NOMO-1 treated with DMSO at 0.1 percent for 48 hours (cell line): ENCODE data around the gene SEC22A.

ENCODE experiments used
- DNase-seq: peaks from one replicate; lab custom pipeline; 2025; ENCODE audit not compliant: unreplicated experiment; lab: John Stamatoyannopoulos, UW

The SEC22A gene

DNA sequence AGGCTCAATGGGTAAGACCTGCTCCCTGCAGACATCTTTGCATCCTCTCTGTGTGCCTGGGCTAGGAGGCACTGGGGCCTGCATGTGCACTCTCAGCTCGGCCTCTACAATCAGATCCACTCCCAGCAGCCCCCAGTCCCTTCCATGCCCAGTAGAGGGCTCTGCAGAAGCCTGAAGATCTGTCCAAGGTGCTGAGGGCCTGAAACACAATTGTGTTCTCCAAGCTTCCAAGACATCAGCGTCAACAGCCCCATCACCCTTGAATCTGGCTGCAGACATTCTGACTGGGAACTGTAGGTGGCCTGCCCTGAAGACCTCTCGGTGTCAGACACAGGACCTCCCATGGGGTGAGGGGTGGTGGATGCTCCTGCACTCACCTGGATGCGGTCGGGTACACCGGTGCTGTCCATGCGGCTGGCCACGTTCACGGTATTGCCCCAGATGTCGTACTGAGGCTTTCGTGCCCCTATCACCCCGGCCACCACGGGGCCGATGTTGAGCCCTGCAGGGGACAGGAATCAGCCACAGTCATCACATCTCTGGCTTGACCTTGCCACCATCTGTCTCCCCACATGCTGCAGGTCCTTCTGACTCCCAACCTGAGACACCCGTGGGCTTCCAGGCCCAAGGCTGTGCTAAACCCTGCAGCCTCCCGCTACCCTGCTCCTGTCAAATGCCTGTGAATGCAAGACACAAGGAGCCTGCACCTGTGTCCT, 84.7 kb downstream of the SEC22A start:
- DNase-seq, result peak; percentile 55

DNA sequence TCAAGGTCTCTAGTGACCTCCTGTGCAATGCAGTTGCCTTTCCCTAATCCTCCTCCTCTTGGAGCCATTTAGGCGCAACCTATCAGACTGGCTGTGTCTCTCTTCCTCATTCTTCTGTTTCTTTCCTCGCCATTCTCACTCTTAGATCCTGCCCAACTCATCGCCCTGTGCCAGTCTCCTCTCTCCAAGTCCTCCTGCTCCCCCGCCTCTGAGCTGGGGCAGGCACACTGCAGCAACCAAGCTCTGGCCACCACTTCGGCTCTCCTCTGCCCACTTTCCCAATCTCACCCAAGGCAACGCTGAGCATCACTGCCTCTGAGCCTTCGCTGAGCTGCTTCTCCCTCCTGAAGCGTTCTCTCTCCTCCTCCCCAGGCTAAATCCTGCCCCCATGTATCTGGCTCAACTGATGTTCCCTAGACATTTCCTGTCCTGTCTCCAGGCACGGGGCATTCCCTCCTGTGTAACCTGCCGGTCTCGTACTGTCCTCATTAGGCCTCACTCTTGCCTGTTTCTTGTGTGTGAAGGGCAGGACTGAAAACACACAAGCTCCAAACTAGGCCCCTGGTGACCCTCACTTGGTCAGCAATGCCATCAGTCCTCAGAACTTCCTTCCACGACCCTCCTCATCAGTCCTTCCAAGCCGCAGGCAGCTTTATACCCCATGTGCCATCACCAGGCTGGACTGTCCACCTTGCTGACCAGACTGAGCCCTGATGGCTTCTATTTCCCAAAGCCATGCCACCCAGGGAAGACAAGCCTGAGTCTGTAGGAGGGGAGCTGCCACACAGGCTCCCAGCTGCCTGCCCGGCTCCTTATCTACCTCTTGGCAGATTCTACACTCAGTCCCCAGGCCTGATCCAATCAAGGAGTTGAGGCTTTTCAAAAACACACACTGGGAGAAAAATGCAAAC, 85.6 kb downstream of the SEC22A start:
- DNase-seq, result no peak

DNA sequence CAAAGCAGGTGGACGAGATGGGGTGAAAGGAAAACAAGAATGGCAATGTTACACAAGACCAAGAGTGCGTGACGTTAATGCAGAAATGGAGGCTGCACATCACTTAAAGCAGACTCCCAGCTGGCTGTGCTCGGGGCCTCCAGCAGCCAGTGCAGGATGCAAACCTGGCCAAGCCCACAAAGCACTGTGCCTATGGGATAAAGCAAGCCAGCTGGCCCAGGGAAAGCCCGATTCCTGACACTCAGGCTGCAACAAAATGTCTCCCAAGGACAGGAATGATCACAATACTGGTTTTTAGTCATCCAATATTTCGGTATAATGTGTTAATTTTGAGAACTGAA, 86.2 kb downstream of the SEC22A start:
- no peak for DNase-seq

DNA sequence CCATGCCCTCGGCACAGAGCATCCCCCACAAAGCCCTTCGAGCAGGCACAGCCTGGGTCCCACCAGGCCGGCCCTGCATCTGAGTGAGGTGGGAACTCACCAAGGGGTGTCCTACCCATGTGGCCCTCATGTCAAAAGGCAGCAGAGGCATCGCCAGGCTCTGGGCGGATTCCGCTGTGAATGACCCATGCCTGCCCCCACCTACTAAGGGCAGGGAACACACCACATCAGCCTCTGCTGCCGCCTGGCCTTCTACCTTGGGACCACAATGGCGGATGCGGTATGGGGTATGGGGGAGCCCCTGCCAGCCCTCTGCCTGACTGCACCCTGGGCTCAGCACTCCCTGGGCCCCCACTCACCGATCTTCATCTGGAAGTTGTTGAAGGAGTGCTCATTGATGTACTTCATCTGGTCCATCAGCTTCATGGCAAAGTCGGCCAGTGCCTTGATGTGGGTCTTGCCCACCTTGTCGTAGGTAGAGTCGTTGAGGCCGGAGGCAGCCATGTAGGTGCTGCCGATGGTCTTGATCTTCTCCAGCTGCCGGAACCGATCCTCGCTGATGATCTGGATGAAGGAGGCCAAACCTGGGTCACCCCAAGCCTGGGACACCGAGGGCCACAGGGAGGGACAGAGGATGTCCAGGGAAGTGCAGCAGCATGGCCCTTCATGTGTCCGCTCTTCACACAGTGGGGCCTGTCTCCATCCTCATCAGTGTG, 87.8 kb downstream of the SEC22A start:
- no peak for DNase-seq

DNA sequence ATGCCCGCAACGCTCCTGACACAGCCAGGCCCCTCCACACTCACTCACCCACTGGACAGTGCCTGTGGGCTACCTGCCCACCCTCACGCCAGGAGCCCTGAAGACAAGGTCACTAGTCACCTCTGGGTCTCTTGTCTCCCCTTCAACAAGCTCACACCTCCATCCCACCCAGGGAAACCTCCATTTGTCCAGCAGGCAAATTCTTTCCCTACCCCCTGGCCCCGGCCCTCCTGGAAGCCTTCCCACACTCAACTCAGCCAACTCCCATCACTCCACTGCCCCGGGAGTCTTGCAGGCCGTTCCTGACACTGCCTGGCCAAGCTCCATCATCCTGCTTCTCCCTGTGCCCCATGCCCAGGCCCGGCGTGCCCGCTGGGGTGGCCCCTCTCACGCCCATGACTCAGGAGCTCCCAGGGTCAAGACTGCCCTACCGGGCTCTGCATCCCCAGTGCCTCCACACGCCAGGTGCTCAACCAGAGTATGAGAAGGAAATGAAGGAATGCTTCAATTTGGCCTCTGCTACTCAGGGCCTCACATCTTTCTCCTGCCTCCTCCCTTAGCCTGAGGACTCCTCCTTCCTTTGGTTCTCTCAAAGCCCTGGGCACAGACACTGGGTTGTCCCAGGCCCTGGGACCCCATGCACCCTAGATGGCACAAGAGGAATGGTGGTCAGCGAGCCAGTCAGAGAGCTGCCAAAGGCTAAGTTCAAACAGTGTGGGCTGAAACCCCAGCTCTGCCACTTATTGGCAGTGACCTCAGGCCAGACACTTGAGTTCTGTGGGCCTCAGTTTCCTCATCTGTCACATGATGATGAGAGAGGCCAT, 88.6 kb downstream of the SEC22A start:
- no peak for DNase-seq

DNA sequence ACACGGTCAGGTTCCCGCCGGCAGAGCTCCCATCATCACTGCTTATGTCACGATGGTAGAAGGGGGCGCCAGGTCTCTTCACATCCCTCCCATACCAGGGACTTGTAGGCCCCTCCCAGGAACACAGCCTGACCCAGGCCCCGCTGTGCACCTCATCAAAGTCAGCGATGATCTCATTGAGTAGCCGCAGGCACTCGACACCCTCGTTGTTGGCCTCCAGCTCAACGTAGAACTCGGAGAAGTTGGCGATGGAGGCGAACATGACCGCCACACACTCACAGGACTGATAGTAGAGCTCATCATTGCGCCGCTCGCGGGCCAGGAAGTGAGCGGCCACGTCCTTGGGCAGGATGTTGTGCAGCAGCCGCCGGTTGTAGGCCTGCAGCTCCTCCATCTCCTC, 89.2 kb downstream of the SEC22A start:
- no peak for DNase-seq

DNA sequence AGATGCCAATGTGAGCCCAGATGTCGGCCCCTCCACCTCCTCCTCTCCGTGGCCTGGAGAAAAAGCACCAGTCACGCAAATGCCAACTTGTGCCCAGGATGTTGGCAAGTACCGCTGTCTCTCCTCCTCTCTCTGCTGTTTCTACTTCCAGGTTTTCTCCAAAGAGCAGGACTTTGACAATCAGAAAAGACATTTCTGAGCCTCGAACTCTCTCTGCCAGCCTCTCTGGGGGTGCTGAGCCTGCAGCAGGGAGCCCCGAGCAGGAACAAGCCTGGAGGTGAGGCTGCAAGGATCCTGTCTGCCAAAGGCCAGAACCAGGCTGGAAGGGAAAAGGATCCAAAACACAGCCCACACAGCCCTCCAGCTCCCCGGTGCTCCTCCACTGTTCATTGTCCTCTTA, 89.7 kb downstream of the SEC22A start:
- no peak for DNase-seq

DNA sequence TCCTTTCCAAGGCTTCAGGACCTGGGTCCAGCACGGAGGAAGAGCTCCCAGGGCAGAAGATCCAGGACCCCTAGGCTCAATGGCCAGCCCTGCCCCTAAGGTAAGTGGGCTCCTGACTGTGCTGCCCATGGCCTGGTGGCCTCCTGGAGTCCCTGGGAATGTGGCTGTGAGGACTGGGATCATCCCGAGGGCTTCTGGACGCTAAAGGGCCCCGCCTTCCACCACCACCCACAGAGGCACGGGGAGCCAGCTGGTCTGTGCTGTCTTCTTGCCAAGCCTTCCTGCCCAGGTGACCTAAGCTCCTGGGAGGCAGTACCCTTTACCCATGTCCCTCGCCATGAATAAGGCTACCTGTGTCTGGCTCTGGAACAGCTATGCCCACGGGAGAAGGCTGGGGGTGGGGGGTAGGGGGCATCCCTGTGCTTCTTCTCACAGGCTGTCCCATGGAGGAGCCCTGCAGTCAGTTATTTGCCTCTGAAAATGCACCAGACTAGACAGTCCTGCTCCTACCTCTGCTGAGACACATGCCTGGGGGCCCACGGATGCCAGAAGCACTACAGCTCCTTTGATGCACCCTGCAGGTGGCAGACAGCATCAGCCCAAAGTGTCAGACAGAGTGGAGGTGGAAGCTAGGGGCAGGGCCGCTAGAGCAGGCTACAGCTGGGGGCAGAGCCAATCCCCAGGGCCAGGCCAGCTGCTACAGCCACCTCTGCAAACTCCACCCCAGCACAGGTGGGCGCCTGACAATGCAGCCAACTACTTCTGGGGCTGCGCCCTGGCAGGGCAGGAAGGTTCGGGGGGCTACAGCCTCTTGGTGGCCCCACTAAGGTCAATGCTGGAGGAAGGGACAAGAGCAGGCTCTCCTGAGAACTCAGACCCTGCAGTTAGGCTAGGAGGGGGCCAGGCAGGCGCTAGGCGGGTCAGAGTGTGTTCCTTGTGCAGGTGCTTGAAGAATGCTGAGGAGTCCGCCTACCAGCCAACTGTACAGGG, 90.9 kb downstream of the SEC22A start:
- DNase-seq, result no peak

DNA sequence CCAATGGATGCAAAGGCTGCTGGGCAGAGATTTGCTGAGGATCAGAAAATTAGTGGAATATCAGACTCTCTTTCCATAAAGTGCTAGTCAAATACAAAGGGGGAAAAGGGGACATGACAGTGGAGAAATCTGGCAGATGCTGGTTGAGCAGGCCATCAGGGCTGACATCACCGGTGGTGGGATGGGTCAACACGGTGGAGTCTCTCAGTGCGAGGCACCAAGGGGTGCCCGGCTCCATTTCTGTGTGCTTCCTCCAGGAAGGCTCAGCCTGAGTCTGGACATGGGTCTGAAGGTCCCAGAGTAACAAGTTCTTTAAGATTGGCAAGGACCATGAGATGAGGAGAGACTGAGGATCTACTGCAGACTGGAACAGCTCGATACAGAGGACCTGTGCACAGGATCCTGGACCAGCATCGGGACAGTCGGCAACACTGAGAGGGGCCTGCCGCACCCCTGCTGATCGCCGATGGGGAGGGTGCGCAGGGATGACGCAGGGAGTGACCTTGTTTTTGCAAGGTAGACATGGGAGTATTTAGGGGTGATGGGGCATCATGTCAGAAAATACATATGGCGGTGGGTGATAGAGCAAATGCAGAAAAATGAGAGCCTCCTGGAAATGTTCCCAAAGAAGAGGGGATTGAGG, 92.7 kb downstream of the SEC22A start:
- no peak for DNase-seq

DNA sequence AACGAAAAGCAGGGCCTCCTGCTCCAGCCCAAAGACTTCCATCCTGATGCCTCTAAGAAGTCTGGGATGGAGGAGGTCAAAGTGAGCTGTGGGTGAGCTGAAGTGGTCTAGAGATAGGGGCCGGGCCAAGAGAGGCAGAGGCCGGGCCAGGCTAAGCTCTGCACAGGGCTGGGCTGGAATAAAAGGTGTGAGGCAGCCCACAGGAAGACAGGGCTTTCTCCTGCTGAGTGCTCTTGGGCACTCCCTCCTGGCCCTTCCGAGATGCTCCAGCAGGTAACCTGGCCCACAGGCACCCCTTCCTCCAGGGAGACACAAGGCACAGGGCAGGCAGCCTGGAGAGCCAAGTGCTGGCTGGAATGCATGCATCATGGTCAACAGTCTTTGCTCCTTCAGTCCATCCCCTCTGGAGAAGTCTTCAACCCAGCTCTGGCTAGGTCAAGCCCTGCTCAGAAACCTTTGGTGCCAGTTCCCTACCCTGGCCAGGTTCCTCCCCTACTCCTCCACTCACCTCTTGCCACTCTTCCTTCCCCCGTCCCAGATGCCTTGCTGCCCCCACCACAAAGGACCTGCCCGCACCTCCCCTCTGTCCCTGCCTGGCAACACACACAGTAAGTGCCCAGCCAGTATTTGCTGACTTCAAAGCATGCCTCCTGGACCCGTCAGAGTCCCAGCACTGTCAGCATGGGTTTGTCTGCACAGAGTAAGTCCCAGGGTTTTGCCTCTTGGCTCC, 93.6 kb downstream of the SEC22A start:
- no peak for DNase-seq

DNA sequence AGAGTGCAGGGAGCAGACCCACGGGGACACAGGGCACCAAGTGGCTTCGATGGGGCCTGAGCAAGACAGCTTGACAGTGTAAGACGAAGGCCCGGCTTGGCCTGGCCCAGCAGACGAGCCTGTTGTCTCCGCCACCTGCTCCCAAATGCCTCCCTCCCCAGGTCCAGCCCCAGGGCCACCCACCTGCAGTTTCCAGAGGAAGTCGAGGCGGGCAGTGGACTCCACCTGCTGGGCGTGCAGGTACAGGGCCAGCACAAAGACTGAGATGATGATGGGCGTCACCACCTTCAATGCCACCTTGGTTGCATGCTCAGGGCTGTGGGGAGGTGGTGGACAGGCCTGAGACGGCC, 94.1 kb downstream of the SEC22A start:
- no peak for DNase-seq

DNA sequence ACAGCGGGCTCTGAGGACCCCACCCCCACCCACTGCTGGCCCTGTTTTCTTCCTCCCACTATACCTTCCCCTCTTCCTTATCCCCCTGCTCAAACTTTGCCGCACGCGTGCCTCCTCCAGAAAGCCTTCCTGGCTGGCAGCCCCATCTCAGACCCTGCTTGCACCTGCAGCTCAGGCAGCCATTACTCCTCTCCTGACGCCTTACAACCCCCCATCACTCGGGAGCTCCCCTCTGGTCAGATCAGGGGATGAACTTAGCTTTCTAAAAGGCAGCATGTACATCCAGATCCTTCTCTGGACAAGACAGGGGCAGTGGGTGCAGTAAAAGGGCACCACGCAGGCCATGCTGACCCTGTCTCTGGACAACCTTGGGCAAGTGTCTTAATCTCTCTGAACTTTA, 94.5 kb downstream of the SEC22A start:
- no peak for DNase-seq

DNA sequence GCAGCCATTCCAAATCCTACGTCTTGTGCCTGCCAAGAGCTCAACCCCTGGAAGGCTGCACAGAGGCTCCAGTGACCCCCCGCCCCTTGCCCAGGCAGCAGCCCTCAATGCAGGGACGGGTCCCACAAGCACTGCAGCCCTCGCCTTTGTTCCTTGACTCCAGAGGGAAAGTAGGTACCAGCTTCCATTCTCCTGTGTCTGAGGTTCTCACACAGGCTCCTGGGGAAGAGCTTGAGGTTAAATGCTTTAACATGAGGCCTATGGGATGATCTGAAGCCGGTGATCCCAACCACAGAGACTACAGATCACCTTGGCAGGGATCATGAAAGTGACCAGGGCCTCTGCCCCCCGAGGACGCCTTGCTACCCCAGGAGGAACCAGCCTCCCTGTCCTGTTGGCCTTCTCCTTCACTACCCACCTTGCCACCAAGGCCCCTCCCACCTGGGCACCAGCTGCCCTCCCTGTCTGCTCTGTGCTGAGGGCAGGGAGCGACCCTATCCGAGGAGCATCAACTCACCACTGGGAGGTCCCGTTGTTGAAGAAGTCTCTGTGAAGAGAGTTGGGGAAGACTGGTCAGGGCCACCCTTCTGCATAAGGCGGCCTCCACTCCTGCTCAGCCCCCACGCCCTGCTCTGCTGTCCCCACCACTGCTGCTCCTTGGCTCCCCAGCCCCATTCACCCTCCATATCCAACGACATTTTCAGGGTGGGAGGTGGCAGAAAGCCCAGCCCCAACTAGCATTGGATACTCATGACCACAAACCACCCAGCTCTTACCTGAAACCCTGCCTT, 95.3 kb downstream of the SEC22A start:
- DNase-seq, result no peak

DNA sequence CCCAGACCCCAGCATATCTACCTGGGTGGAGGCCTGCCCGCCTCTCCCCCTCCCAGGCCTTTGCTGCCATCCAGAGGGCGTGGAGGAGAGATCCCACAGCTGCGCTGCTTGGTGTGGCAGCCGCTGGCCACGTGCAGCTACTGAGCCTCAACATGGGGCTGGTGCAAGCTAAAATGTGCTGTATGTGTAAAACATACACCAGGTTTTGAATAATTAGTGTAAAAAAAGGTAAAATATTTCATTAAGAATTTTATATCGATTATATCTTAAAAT, 95.8 kb downstream of the SEC22A start:
- no peak for DNase-seq

DNA sequence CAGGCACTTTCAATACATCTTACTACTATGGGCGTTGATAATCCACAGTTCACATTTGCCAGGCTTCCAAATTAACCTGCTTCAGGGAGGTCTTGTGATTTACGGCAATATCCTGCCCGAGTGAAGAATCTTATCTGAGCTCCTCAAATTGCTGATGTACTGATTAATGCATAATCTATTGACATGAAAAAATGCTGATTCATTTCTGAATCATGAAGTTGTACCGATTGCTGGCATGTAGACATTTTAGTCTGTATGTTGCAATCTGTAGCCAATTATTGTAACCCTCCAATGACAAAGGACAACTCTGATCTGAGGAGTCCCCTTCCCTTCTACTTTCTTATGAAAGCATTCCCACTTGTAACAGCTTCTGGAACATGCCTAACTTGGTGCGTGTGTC, 97.2 kb downstream of the SEC22A start:
- peak; percentile 37 for DNase-seq

DNA sequence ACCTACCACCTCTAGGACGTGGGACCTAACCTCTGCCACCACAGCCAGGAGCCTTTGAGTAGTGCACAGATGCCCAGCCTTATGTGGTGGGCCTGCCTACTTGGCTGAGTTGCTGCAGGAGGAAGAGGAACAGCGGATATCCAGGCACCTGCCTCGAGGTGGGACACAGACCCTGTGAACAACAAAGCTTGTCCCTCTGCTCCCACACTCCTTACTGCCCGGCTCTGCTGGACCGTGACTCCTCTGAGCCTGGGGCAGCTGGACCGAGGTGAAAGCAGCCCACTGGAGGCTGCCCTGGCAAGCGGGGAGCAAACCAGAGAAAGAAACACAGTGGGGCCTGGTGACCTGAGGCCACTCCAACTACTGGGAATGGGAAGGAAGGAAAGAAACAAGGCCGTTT, 97.8 kb downstream of the SEC22A start:
- no peak for DNase-seq

DNA sequence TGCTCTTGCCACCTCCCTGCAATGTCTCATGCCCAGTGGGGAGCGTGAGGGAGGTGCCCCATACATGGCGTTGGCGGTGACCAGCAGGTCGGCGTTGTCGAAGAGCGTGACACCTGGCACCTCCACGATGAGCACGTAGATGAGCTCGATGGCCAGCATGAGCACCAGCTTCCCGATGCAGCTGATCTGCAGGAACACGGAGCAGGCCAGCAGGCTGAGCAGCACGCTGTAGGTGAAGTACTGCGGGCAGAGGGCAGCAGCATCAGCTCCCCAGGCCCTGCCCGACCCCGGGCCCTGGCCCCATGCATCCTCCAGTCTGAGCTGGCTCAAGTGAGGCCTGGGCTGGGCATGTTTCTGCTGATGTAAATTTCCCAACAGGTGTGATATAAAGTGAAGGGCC, 98.3 kb downstream of the SEC22A start:
- no peak for DNase-seq

DNA sequence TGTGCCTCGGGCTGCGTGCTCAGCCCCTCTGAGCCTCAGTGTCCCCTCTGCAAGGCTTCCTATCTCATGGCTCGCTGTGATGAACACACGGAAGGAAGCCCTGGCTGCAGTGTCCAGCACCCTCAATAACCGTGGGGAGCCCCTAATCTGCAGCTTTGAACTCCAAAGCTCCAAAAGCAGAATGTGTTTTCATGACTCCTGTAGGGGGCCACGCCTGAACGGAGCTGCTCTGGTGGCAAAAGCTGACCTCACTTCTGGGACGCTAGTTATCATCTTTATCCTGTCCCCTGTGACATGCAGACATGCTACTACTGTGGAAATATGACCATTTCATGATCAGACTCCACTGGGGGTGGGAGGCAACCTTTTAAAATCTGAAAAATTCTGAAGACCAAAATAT, 98.8 kb downstream of the SEC22A start:
- DNase-seq, result no peak
